Measurements from ENCODE around the gene ING3.

The ING3 gene

DNA sequence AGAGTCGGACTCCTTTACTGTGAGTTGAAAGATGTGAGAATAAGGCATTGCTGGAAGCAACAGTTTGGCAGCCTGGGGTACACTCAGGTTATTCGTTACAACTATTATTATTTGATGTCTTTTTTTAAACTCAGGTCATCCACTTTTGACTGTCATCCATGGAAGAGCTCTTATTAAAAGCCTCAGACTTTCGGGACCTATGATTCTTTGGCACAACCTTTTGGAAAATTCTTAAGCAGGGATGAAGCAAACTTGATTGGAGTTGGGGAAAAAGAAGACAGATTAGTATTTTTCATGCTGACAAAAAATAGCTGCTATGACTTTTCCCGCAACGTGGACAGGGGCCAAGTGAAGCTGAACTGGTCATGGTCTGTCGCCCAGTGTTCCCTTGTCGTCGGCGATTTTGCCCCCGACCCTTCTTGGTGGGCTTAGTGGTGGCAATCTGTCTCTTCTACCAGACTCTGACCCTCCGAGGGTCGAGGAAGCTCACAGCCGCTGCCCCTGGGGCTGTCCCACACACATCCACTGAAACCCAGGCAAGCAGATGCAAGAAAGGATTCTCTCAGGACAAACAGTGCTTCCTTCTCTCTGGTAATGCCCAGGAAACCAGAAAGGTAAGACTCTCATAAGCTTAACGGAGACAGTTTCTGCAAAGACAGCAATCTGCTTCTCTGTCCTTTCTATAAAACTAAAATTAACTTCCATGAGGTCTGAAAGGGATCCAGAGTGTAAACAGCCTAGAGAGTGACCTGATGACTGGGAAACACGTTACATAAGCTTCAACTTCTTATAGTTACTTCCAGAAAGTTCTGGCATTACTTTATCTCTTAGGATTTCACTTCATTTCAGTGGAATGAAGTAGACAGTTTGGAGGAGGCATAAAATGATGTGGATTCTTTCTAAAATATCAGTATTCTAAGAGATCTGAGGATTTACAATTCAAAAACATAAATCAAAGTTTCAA is 39.0 kb downstream of the ING3 start:
- DNase-seq (ENCODE audit: low read depth), result no peak

DNA sequence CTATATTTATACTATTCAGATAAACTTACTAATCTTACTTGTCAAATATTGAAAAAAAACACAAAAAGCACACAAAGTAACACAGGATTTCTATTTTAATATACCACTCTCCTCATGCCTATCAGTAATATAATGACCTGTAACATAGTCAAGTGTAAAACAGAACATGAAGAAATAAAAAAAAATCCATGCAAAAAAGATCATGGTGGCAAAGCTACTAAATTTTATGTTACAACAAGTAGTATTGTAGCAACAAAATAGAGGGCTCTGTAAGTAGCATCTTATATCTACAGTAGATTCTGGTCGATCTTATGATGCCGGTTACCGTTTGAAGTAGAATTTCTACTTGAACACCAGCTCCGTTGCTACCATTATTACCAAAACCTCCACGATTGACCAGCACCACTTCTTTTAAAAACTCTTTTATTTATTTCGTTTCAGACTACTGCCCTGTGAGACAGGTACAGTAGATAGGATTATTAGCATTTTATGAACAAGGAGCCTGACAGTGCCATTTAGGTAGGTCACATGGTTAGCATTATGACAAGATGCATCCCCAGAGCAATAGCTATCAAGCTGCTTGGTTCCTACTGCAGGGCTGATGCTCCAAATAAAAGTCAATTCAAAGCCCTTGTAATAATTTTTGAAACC is 40.0 kb downstream of the ING3 start:
- no peak for DNase-seq (ENCODE audit: low read depth)

DNA sequence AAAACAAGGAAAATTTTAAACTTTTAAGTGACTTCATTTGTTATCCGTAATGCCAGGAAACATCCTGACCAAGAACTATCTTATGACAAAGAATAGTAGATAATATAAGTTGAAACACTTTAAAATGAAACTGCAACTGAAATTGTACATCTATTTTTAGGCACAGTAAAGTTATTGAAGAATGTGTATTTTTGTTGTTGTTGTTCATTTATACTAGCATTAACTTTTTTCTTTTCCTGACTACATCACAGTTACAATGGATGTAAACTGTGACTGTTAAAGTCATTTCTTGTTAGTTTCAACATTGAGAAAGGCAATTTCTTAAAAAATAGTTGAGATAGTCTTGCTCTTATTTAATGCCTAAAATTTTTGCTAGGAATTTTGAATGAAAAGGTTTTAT is 40.6 kb downstream of the ING3 start:
- no peak for DNase-seq (ENCODE audit: low read depth)

DNA sequence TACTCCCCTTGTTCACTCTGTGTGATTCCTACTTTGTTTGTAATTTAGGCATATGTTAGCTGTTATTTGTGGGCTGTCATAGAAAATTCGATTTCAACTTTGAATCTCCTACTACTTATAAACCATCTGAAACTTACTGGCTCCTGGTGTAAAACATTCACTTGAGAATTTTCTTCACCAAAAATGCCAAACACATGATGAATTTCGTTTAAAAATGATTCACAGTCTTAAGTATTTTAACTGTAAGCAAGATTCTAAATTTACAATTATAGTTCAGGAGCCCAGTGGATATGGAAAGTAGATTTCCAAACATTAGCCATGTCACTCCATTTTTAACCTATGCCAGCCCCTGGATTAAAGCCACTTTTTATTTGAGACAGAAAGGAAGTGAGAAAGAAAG is 41.0 kb downstream of the ING3 start:
- no peak for DNase-seq (ENCODE audit: low read depth)

DNA sequence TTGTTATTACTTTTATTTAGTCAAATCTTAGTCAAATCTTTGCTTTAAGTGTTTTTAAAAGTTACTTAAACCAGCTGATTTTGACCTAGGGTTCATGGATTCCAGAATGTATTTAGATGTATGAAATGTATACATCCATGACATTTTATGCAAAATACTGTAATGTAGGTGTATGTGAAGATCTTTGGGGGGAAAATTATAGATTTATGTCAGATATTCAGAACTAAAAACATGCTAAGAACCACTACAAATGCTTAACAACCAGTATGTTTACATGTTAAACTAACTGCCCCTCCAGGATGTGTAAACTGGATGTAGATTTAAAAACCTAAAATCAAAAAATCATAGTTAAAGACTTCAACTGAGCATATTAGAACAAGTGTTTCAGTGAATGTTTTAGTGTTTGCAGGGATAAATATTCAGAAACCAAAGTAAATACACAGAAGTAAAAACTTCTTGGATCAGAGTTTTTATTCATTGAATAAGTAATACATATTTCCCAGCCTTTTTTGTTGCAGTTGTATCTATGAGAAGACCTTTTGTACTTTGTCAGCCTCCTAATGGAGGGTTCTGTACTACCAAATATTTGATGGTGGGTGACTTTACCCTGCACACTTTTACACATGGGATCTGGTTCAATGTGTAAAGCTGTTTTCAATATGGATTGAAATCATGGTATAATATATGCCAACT is 41.8 kb downstream of the ING3 start:
- no peak for DNase-seq (ENCODE audit: low read depth)

DNA sequence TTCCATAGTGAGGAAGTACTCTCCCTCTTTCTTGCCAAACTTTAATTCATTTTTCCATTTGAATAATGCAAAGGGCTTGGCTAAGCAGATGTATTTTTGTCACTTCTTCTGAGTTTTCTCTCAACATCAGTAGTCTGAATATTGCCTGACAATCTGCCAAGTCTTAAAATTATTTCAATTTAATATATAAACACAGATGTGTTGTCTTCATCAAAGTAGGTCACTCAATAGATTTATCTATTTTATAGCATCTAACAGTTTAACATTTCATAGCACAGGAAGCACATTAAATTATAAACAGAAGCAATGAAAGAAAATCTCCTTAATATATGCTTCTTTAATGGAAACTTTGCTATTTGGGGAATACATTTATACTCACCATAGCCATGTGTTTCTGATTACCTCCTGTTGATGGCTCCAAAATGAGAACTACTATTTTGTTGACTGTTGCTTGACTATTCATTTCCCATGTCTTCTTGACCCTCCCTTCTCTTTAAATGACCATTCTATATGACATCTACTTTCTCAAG is 42.5 kb downstream of the ING3 start:
- DNase-seq (ENCODE audit: low read depth), result no peak

DNA sequence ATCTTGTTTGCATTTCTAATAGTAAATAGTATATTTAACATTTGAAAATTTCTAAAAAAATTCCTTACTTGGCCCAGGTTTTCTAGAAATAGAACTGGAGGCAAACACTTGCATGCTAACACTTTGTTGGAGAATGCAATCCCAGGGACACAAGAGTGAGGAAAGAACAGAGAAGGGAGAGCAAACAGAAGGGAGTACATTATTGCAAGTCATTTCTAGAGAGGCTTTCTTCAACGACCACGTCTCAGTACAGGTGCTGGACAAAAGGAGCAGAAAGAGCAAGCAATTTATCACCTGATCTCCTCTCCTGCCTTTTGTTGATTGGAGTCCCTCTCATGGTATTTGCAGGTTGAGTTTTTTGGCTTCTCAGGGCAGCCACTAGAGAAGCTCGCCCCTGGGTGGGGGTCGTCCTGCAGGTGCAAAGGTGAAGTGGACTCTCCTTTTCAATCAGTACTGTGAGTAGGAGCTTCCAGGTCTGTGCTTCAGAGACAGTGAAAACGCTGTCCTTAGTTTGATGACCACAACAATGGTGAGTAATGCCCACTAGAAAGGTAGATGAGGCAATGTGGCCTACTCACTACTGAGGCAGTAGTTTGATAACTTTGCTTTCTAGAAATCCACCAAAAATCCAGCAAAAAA is 43.1 kb downstream of the ING3 start:
- no peak for DNase-seq (ENCODE audit: low read depth)

DNA sequence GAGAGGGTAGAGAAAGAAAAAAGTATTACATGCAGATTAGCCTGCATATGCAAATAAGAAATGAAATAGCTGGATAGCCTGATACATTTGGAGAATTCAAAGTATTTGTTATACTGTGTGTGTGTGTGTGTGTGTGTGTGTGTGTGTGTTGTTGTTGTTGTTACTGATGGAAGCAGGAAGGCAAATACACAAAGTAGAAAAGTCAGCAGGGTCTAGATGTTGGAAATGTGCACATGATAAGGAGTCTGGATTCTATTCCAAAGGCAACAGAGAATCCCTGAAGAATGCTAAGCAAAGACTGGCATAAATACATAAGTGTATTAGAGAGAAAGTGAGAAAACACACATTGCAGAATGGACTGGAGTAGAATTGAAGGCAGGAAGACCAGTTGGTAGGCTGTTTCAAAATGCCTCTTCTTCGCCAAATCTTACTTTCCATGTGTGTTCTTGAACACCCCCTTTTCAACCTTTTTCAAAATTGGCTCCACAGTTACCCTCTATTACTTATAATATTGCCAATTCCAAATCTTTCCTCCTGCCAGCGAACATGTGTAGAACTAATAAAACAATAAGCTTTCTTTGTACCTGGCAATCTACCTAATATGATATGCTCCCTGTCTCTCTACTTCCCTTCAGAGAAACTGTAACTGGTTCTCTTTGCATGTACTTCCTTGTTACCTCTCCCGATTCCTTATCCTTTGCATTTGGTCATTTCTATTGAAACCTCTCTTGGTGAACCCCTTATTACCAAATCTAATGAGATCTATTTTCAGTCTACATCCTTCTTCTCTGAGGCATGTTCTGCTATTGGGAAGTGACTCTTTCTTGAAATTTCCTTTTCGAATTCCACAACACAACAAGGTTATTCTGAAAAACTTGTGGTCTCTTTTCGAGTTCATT is 44.2 kb downstream of the ING3 start:
- no peak for DNase-seq (ENCODE audit: low read depth)

DNA sequence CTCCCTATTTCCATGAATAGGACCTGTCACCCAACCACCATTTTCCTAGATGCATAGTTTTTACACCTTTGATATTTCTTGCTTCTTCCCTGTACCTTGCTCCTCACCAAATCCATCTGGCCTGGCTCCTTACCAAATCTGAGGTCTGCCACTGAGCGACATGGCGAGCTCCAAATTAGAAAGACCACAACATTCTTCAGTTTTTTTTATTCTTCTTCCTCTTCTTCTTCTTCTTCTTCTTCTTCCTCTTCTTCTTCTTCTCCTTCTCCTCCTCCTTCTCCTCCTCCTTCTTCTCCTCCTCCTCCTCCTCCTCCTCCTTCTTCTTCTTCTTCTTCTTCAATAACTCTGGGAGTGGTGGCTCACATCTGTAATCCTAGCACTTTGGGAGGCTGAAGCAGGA is 45.1 kb downstream of the ING3 start:
- DNase-seq (ENCODE audit: low read depth), result no peak

DNA sequence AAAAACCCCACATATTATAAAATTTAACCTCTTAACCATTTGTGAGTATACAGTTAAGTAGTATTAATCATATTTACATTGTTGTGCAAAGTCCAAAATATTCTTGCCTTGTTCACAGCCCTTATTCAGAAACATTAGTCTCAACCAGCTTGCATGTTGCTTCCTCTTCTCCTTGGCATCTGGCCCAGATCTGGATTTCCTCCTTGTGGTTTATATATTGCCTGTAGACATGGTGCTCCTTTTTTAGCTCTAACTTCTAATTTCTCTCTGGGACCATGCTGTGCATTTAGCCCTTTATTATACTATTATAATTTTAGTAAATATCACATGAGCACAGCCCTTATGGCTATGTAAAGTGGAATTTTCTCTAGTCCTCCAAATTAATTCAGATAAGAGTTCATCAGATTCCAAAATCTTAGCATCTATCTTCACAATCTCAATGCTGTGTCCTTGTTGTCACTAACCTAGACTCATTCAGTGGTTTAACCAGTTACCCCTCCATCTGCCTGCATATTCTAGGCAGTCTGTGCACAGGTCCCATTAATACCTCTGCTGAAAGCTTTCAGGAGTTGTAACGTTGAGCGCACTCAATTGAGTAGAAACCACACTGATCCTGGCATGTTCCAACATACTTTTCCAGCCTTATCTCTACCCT is 45.9 kb downstream of the ING3 start:
- DNase-seq (ENCODE audit: low read depth), result no peak

DNA sequence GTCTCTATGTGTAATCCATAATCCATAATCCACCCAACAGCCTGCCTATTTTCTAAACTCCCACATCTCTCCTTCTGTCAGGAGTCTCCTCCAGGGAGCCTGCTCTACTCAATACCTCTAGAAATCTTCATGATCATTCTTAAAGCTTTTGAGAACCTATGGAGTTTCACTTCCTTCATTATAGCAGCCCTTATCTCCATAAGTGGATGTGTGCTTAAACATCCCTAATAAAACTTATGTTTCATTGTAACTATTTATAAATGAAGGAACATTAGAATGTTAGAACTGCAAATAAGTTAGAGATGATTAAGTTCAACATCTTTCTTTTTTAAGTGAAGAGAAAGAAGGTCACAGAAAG is 46.4 kb downstream of the ING3 start:
- no peak for DNase-seq (ENCODE audit: low read depth)

DNA sequence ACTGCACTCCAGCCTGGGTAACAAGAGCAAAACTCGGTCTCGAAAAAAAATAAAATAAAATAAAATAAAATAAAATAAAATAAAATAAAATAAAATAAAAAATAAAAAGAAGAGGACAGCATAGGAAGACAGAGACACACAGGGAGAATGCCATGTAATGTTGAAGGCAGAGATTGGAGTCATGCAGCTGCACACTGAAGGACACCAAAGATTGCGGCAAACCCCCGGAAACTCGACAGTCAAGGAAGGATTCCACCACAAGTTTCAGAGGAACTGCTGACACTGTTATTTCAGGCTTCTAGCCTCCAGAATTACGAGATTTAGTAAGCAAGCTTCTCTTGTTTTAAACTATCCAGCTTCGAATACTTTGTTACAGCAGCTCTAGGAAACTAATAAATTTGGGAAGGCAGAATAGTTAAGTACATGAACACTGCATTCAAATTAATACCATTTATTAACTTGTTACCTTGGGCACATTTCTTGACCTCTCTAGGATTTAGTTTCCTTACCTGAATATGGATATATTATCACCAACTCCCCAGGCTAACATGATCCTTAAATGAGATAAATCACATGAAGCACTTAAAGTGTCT is 47.4 kb downstream of the ING3 start:
- DNase-seq (ENCODE audit: low read depth), result no peak

DNA sequence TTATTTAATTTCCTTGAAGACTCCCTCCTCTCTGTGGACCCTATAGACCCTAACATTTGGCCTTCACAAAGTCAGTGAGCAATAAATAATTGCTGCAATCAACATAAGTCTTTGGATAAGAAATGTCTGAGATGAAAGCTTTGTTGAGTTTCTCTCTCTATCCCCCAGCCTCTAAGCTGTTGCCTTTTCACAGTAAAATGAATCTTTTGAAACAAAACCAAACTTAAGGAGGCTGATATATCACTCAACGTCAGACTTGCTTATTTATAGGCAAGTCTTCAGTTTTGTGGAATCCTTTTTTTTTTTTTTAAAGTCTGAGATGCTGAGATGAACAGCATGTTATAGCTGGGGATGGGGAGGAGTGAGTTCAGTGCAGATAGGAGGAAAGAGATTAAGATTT is 47.9 kb downstream of the ING3 start:
- no peak for DNase-seq (ENCODE audit: low read depth)

DNA sequence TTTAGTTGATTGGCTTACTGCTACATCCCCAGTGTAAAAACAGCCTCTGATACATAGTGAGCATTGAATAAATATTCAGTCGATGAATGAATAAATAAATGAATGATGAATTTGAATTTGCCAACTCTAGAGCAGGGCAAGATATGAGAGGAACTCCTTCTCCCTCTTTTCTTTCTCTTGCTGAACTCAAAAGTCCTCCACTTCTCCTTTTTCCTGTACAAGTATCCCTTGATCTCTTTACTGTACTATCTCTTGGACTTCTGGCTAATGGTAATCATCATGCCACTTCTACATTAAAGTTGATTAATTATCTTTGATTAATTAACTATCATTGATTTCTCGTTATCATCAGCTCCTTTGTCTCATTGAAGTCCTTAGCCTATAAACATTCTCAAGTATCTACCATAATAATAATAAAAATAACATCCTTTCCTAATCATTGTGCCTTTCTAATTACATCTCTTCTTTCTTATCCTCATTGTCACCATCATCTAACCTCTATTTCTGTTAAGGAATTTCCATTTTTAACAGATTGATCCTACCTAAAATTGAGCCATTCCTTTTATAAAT is 48.5 kb downstream of the ING3 start:
- DNase-seq (ENCODE audit: low read depth), result no peak

DNA sequence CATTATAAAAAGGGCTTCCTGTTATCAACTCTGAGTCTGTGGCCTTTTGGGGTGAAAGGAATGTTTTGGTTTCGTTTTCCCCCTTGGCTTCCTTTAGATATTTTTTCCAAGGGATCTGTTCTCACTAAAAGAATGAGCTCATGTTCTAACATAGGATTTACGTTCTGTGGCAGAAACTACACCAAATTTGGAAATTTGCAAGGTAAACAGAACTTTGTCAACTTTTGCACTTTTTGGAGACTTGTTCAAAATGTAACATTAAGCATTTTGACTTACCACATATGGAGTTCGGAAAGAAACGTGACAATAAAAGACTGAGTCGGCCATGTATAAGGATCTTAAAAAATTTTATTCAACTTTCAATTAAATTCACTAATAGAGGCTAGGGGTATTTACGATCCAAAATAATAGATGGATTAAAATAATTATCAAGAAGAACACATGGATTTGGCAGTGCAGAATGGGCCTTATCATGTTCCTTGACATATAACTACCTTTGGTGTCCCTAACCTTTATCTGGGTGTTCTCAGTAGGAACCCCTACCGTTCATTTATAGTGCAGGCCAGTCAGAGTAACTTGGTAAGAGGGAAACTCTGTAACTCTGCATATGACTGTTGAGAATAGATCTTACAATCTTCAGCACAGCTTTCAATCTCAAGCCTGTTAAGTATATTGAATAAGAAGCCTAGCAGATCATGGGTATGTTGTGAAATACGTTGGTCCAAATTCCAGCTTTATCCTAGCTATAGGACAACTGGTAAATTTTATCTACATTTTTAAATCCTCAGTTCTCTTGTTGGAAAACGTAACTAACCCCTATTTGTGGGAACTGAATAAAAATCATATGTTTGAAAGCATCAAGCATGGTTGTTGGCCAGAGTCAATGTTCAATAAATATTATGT is 49.8 kb downstream of the ING3 start:
- no peak for DNase-seq (ENCODE audit: low read depth)

DNA sequence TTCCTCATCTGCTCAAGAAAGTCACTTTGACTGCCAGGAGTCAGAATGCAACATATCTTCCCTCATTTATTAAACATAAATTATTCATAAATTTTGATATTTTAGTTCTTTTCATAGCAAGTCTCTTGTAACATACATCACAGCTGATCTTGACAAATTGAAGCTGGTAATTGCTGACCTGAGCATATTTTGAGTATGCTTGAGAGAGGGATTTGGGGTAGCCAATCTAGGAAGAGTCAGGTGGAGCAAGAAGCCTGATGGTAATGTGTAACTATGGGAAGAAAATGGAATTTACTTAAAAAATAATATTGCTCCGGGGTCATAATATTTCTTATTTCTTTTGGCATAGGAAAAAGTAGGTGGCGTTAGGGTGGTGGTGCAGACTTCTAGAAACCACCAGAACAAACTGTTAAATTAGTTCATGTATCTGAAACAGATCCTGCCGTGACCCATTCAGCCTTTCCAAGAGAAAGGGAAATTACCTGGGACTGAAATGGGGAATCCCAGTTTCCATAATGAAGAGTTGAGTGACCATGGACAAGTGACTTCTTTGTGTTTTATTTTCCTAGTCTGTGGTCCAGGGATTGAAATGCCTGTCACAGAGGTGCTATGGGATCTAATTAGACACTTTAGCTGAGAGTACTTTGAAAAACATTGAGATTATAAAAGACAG is 50.8 kb downstream of the ING3 start:
- no peak for DNase-seq (ENCODE audit: low read depth)

DNA sequence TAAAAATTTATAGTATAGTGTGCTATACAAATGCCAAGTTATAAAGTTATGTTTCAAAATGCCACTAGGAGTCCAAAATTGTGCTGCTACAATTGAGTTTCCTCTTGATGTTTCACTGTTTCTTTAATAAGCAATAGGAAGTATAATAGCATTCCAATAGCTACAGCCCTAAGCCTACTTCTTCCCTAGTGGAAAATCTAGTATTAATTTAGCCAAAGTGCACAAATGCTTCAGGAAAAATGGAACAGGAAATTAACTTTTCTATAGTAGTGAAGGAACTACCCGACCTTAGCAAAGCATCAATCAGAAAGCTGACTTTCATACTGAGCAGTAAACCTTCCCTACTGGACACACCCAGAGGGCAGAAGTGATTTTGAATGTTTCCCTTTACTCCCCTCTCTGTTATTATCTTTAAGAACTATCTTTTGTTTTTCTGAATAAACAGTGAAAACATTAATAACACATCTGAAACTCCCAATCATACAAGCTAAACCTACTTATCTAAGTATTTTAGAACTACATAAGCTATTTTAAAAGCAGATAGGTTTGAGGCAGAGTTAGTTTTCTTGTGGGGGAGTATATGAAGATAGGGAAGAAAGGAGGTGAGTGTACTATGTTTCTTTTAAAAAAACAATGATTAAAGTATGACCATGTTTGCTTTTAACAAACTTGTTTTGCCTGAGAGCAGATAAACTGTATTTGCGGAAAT is 51.6 kb downstream of the ING3 start:
- DNase-seq (ENCODE audit: low read depth), result no peak

DNA sequence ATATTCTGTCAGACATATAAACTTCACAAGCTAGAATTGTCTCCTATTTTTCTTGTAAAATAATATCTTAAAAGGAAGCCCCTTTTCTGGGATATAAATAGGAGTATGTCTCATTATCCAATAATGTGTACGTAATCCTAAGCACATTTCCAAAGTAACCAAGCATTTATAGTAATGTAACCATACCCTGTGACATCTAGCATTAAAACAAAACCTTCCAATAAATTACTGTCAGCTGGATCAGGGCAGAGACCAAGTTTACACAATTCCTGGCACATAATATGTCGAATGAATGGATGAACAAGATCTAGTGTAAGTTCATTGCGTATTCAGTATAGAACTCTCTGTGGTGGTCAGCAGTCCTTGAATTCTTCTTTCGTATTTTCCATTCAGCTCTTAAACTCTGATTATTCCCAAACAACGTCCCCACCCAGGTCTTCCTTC is 52.2 kb downstream of the ING3 start:
- no peak for DNase-seq (ENCODE audit: low read depth)

All from activated T-helper 1 cell treated with Interleukin-2 at 50 U/mL for 16 hours (primary cell).